MCF 10A (cell line): ENCODE measurements around the gene PFN1. TPM values are rescaled to one million over a fixed set of nuclear protein-coding genes. Genes with fewer than 3 reads are reported as not detected.

Experiments used
- Bru-seq: library from RNA; stranded (reverse); fragments of 400-500 nt; gene quantifications from one replicate; lab custom pipeline; 2021; lab: Mats Ljungman, UMichigan
- BruChase-seq, 2 experiments: library from RNA; stranded (reverse); fragments of 400-500 nt; gene quantifications; one replicate each; lab custom pipeline; 2021; lab: Mats Ljungman, UMichigan
- BruUV-seq: library from RNA; stranded (reverse); fragments of 400-500 nt; replicated peaks from 2 replicates; lab custom pipeline; 2021; lab: Mats Ljungman, UMichigan
- CTCF ChIA-PET: fragments of 300-600 bp; sonication (Branson Sonifier 250); formaldehyde crosslinking; extraction: SDS; loops from one replicate; lab custom pipeline; 2021; ENCODE audit warnings: antibody characterized with exemption, inconsistent platforms; lab: Yijun Ruan, JAX
- POLR2A ChIA-PET: fragments of 300-600, 350-650 bp; sonication (Branson Sonifier 250); formaldehyde crosslinking; extraction: SDS; loops from one replicate; lab custom pipeline; 2020; ENCODE audit warnings: antibody characterized with exemption, inconsistent platforms; lab: Yijun Ruan, JAX
- DNase-seq: peaks from one replicate; pipeline ENCODE4 v3.0.0-alpha.2; 2018; ENCODE audit not compliant: unreplicated experiment
- H3K27ac Mint-ChIP-seq: one replicate; pipeline ENCODE4 v1.8.0; 2022; ENCODE audit warnings: mild to moderate bottlenecking, low read depth, mixed read lengths; ENCODE audit not compliant: unreplicated experiment
- H3K27me3 Mint-ChIP-seq: one replicate; pipeline ENCODE4 v1.8.0; 2022; ENCODE audit warnings: mixed read lengths; ENCODE audit not compliant: insufficient read depth, unreplicated experiment
- H3K36me3 Mint-ChIP-seq: one replicate; pipeline ENCODE4 v1.8.0; 2022; ENCODE audit warnings: mild to moderate bottlenecking, moderate library complexity, mixed read lengths; ENCODE audit not compliant: insufficient read depth, unreplicated experiment
- H3K4me1 Mint-ChIP-seq: one replicate; pipeline ENCODE4 v1.8.0; 2022; ENCODE audit warnings: mixed read lengths; ENCODE audit not compliant: insufficient read depth, unreplicated experiment
- H3K4me3 Mint-ChIP-seq: one replicate; pipeline ENCODE4 v1.8.0; 2022; ENCODE audit warnings: mild to moderate bottlenecking, moderate library complexity, mixed read lengths; ENCODE audit not compliant: unreplicated experiment
- H3K9me3 Mint-ChIP-seq: one replicate; pipeline ENCODE4 v1.8.0; 2022; ENCODE audit warnings: mixed read lengths; ENCODE audit not compliant: unreplicated experiment
- CTCF ChIP-seq: fragments of 200-600 bp; IDR thresholded peaks from one replicate; pipeline ENCODE4 v1.8.0; 2022; ENCODE audit warnings: antibody characterized with exemption, mild to moderate bottlenecking; ENCODE audit not compliant: unreplicated experiment
- intact Hi-C: fragments of 100-400 bp; cut with micrococcal nuclease; formaldehyde crosslinking; loops from 2 replicates; pipeline ENCODE4 v1.14.1; 2022
- long read RNA-seq: library from polyadenylated mRNA; stranded (forward); transcript quantifications from one replicate; pipeline ENCODE4 v2.0.0, GENCODE V29; 2022
- total RNA-seq: library from RNA; stranded (reverse); gene quantifications from 2 replicates; pipeline ENCODE4 v1.2.3, GENCODE V29; 2022

PFN1 gene
- total RNA-seq (1,010 and 1,106 TPM in 2 replicates), Bru-seq, nascent RNA (percentile 97 among the genes with signal in this experiment), BruChase-seq, experiment 1, labeled RNA remaining after a 6-hour chase (percentile 99 among the genes with signal in this experiment), BruChase-seq, experiment 2, labeled RNA remaining after a 2-hour chase (percentile 97 among the genes with signal in this experiment)
- long read RNA-seq, transcript PFN1-203 (2 exons, 1,173 nt) = minor isoform, 24 of 3,479 reads
- long read RNA-seq, transcript PFN1-201 (3 exons, 1,291 nt) = major isoform, 3,401 of 3,479 reads
- long read RNA-seq, partial matches to known transcripts = 0 of 3,479 reads
- long read RNA-seq, other reads (novel, unspliced or antisense) = 54 of 3,479 reads

- no TSS peak for BruUV-seq
- peak within 1 kb of the TSS; percentile 93 for H3K27ac Mint-ChIP-seq
- intact Hi-C loops = no loop called here
- H3K27me3 Mint-ChIP-seq = no peaks in the 10 kb centered on the region
- H3K36me3 Mint-ChIP-seq = peaks cover 50% of the 10 kb centered on the region
- peak within 1 kb of the TSS; percentile 74 for H3K4me3 Mint-ChIP-seq
- peak; percentile 93 for DNase-seq
- H3K9me3 Mint-ChIP-seq = no peaks in the 10 kb centered on the region
- no peak for TF ChIP-seq CTCF
- CTCF ChIA-PET = interaction anchor here (0.6 to 1.3 kb wide), 4 partner anchors 8 to 556 kb away, joined by 3 to 4 read pairs (median 3); partner anchors contain the start of genes RNF167, SLC25A11 and SPAG7
- H3K4me1 Mint-ChIP-seq = peaks cover 44% of the 10 kb centered on the region
- POLR2A ChIA-PET = interaction anchor here (0.6 to 21.5 kb wide), 21 partner anchors 8 to 245 kb away, joined by 3 to 639 read pairs (median 3); partner anchors contain the start of genes CAMTA2, CHRNE, INCA1 and KIF1C
These were observed at the start of gene PFN1 for GRCh38 chr17:4948166-4948930. PFN1 (minus strand) TSS chr17:4948530; CDS start chr17:4948394, 136 bp downstream.

GRCh38 chr17:4997302-4998026 lies 49.1 kb upstream of the PFN1 start, which contains the start of the genes INCA1 and KIF1C:
INCA1 (minus strand) TSS chr17:4997522; CDS start chr17:4994437, 3,085 bp downstream.
KIF1C (plus strand) TSS chr17:4997950; CDS start chr17:5000247, 2,297 bp downstream.
- TF ChIP-seq CTCF = no peak
- Mint-ChIP-seq H3K4me3 (peak within 1 kb of the TSS; percentile 97), H3K27me3 (no peaks in the 10 kb centered on the region), H3K4me1 (peaks cover 23% of the 10 kb centered on the region), H3K36me3 (peaks cover 17% of the 10 kb centered on the region), H3K27ac (peak within 1 kb of the TSS; percentile 86), H3K9me3 (no peaks in the 10 kb centered on the region)
- BruUV-seq = no TSS peak
- ChIA-PET POLR2A (interaction anchor here (0.6 to 3.1 kb wide), 12 partner anchors 9 to 414 kb away, joined by 3 to 48 read pairs (median 6); partner anchors contain the start of genes CAMTA2, PFN1, RNF167 and SLC25A11), CTCF (interaction anchor here (0.7 to 1.5 kb wide), 5 partner anchors 9 to 88 kb away, joined by 3 to 5 read pairs (median 3); partner anchors contain the start of gene CAMTA2)
- DNase-seq = peak; percentile 90
- intact Hi-C loops = no loop called here

- DNase-seq = no peak
- Mint-ChIP-seq H3K36me3 (peaks cover 6% of the 10 kb centered on the region), H3K4me1 (peaks cover 6% of the 10 kb centered on the region), H3K4me3 (no peak overlapping the region), H3K27me3 (no peaks in the 10 kb centered on the region), H3K9me3 (no peaks in the 10 kb centered on the region), H3K27ac (no peak overlapping the region)
- POLR2A ChIA-PET = interaction anchor here (1.6 kb wide), 1 partner anchor 7 kb away, joined by 6 read pairs; no protein-coding TSS in a partner anchor
- intact Hi-C loops = no loop called here
- no peak for TF ChIP-seq CTCF
- BruUV-seq = no TSS peak
- CTCF ChIA-PET = interaction anchor here (1.5 kb wide), 1 partner anchor 67 kb away, joined by 4 read pairs; no protein-coding TSS in a partner anchor
These were observed 45.8 kb upstream of the PFN1 start for GRCh38 chr17:4994081-4994595.
